ENCODE measurements around the gene TEX2. TPM values are rescaled to one million over a fixed set of nuclear protein-coding genes. Genes with fewer than 3 reads are reported as not detected.

TEX2 gene
- total RNA-seq, 4 donors from 2014 or later, result 12.3 to 137 (median 30.3) TPM

- 94 to 98% methylated on average over 6 to 7 of the region's 7 CpGs for WGBS, 2 donors (ENCODE audit: low coverage in 1 of 2)
- Histone ChIP-seq H3K27me3 (no peaks in the 10 kb centered on the region), H3K36me3 (peaks cover 0 to 3% (median 0%) of the 10 kb centered on the region in 4 donors), H3K9me3 (no peaks in the 10 kb centered on the region), H3K4me1 (peaks cover 7 to 24% (median 12%) of the 10 kb centered on the region in 4 donors), H3K27ac (peak overlapping the region in 1 of 4 donors; percentile 54), H3K4me3 (no peak overlapping the region)
- intact Hi-C loops (cut with DNase I; ENCODE audit: low total_unique reads) (no loop called here), in situ Hi-C loops (cut with MboI; ENCODE audit: low pct_ligation_motif_present in 1 of 4, low pct_unique_long_range_greater_than_20kb in 1 of 4, low sequenced_read_pairs in 3 of 4) (loop anchor here in 3 of 4 donors (10.0 to 25.0 kb wide), 3 partner anchors 107 to 132 kb away; partner anchors contain the start of gene TEX2 (in 1 of the 3))
- no peak for DNase-seq
- no peak for TF ChIP-seq CTCF (IDR thresholded peaks at IDR 0.05)
- TF ChIP-seq POLR2A (IDR thresholded peaks at IDR 0.05), result no peak
- no peak for TF ChIP-seq EP300 (IDR thresholded peaks at IDR 0.05; ENCODE audit: low read depth)
- TF ChIP-seq POLR2AphosphoS5 (IDR thresholded peaks at IDR 0.05), result no peak
Measured at GRCh38 chr17:64155129-64155528, 107.9 kb downstream of the TEX2 start.

- TF ChIP-seq EP300 (IDR thresholded peaks at IDR 0.05; ENCODE audit: low read depth), result no peak
- no peak for TF ChIP-seq CTCF (IDR thresholded peaks at IDR 0.05)
- no peak for TF ChIP-seq POLR2AphosphoS5 (IDR thresholded peaks at IDR 0.05)
- no peak for TF ChIP-seq POLR2A (IDR thresholded peaks at IDR 0.05)
- WGBS, 2 donors (ENCODE audit: low coverage in 1 of 2), result 81% methylated on average over 9 of the region's 9 CpGs; no CpG with 5 or more reads in 1 of the 2 donors
- H3K36me3 ChIP-seq, result peaks cover 0 to 3% (median 0%) of the 10 kb centered on the region in 4 donors
- no peaks in the 10 kb centered on the region for H3K27me3 ChIP-seq
- no peak overlapping the region for H3K4me3 ChIP-seq
- intact Hi-C loops (cut with DNase I; ENCODE audit: low total_unique reads) (no loop called here), in situ Hi-C loops (cut with MboI; ENCODE audit: low pct_ligation_motif_present in 1 of 4, low pct_unique_long_range_greater_than_20kb in 1 of 4, low sequenced_read_pairs in 3 of 4) (loop anchor here in 3 of 4 donors (10.0 to 25.0 kb wide), 3 partner anchors 108 to 133 kb away; partner anchors contain the start of gene TEX2 (in 1 of the 3))
- H3K27ac ChIP-seq, result no peak overlapping the region
- H3K9me3 ChIP-seq, result no peaks in the 10 kb centered on the region
- DNase-seq, result no peak
- peaks cover 7 to 25% (median 13%) of the 10 kb centered on the region in 4 donors for H3K4me1 ChIP-seq
Measured at GRCh38 chr17:64154717-64155116, 108.3 kb downstream of the TEX2 start.

GRCh38 chr17:64154313-64154695, 108.8 kb downstream of the TEX2 start:
- DNase-seq, result no peak
- Histone ChIP-seq H3K27ac (no peak overlapping the region), H3K4me1 (peaks cover 7 to 25% (median 13%) of the 10 kb centered on the region in 4 donors), H3K36me3 (peaks cover 0 to 3% (median 0%) of the 10 kb centered on the region in 4 donors), H3K9me3 (no peaks in the 10 kb centered on the region), H3K4me3 (no peak overlapping the region), H3K27me3 (no peaks in the 10 kb centered on the region)
- intact Hi-C loops (cut with DNase I; ENCODE audit: low total_unique reads) (no loop called here), in situ Hi-C loops (cut with MboI; ENCODE audit: low pct_ligation_motif_present in 1 of 4, low pct_unique_long_range_greater_than_20kb in 1 of 4, low sequenced_read_pairs in 3 of 4) (loop anchor here in 3 of 4 donors (10.0 to 25.0 kb wide), 3 partner anchors 108 to 133 kb away; partner anchors contain the start of gene TEX2 (in 1 of the 3))
- no peak for TF ChIP-seq EP300 (IDR thresholded peaks at IDR 0.05; ENCODE audit: low read depth)
- TF ChIP-seq POLR2AphosphoS5 (IDR thresholded peaks at IDR 0.05), result no peak
- no peak for TF ChIP-seq CTCF (IDR thresholded peaks at IDR 0.05)
- TF ChIP-seq POLR2A (IDR thresholded peaks at IDR 0.05), result no peak
- 70 to 76% methylated on average over 3 to 4 of the region's 4 CpGs for WGBS, 2 donors (ENCODE audit: low coverage in 1 of 2)

- in situ Hi-C loops (cut with MboI; ENCODE audit: low pct_ligation_motif_present in 1 of 4, low pct_unique_long_range_greater_than_20kb in 1 of 4, low sequenced_read_pairs in 3 of 4), result loop anchor here in 3 of 4 donors (10.0 to 25.0 kb wide), 3 partner anchors 109 to 134 kb away; partner anchors contain the start of gene TEX2 (in 1 of the 3)
- intact Hi-C loops (cut with DNase I; ENCODE audit: low total_unique reads), result no loop called here
- WGBS, 2 donors (ENCODE audit: low coverage in 1 of 2), result 85 to 100% methylated on average over 1 to 3 of the region's 3 CpGs
Measured at GRCh38 chr17:64153565-64154312, 109.3 kb downstream of the TEX2 start.

More at GRCh38 chr17:64153565-64154312, 109.3 kb downstream of the TEX2 start:
- TF ChIP-seq CTCF (IDR thresholded peaks at IDR 0.05) (no peak), POLR2AphosphoS5 (IDR thresholded peaks at IDR 0.05) (no peak), EP300 (IDR thresholded peaks at IDR 0.05; ENCODE audit: low read depth) (no peak), POLR2A (IDR thresholded peaks at IDR 0.05) (no peak)
- Histone ChIP-seq H3K4me3 (no peak overlapping the region), H3K36me3 (peaks cover 0 to 3% (median 0%) of the 10 kb centered on the region in 4 donors), H3K9me3 (no peaks in the 10 kb centered on the region), H3K27me3 (no peaks in the 10 kb centered on the region), H3K4me1 (peaks cover 7 to 25% (median 13%) of the 10 kb centered on the region in 4 donors), H3K27ac (no peak overlapping the region)
- no peak for DNase-seq

All from transverse colon (tissue), 4 donors.